Smooth muscle cell (in vitro differentiated cells): Measurements from ENCODE around the gene EARS2. TPM values are rescaled to one million over a fixed set of nuclear protein-coding genes. Genes with fewer than 3 reads are reported as not detected.

ENCODE experiments used
- DNase-seq: peaks from one replicate; lab custom pipeline; 2025; ENCODE audit not compliant: unreplicated experiment; lab: John Stamatoyannopoulos, UW
- H2AFZ ChIP-seq: fragments of 200-600 bp; sonication (generic); 2 replicates; pipeline ENCODE4 v1.6.0; 2016; ENCODE audit warnings: antibody characterized with exemption, low read depth, mild to moderate bottlenecking
- H3F3A ChIP-seq: fragments of 200-600 bp; sonication (generic); 2 replicates; pipeline ENCODE4 v1.6.0; 2017; ENCODE audit warnings: antibody characterized with exemption, low read depth
- H3K27ac ChIP-seq: fragments of 200-600 bp; sonication (generic); 2 replicates; pipeline ENCODE4 v1.5.1; 2016; ENCODE audit warnings: low read depth, mild to moderate bottlenecking
- H3K27me3 ChIP-seq: fragments of 200-600 bp; sonication (generic); 2 replicates; pipeline ENCODE4 v1.6.1; 2016; ENCODE audit warnings: low read depth, mild to moderate bottlenecking
- H3K36me3 ChIP-seq: fragments of 200-600 bp; sonication (generic); 2 replicates; pipeline ENCODE4 v1.5.1; 2016; ENCODE audit warnings: low read depth
- H3K4me1 ChIP-seq: fragments of 200-600 bp; sonication (generic); 2 replicates; pipeline ENCODE4 v1.5.1; 2016; ENCODE audit warnings: low read depth
- H3K4me2 ChIP-seq: fragments of 200-600 bp; sonication (generic); 2 replicates; pipeline ENCODE4 v1.6.0; 2016; ENCODE audit warnings: mild to moderate bottlenecking
- H3K4me3 ChIP-seq: fragments of 200-600 bp; sonication (generic); 2 replicates; pipeline ENCODE4 v1.5.1; 2016; ENCODE audit warnings: mild to moderate bottlenecking
- H3K79me2 ChIP-seq: fragments of 200-600 bp; sonication (generic); 2 replicates; pipeline ENCODE4 v1.6.0; 2016; ENCODE audit warnings: low read depth, mild to moderate bottlenecking
- H3K9ac ChIP-seq: fragments of 200-600 bp; sonication (generic); 2 replicates; pipeline ENCODE4 v1.6.0; 2016; ENCODE audit warnings: low read depth
- H3K9me3 ChIP-seq: fragments of 200-600 bp; sonication (generic); replicated peaks from 2 replicates; pipeline ENCODE4 v1.5.1; 2016; ENCODE audit warnings: low read depth
- H4K20me1 ChIP-seq: fragments of 200-600 bp; sonication (generic); 2 replicates; pipeline ENCODE4 v1.6.0; 2016; ENCODE audit warnings: low read depth
- CTCF ChIP-seq: fragments of 200-600 bp; sonication (generic); IDR thresholded peaks from 2 replicates; pipeline ENCODE4 v1.5.1; 2017; ENCODE audit warnings: borderline replicate concordance, mild to moderate bottlenecking, antibody characterized with exemption; ENCODE audit not compliant: insufficient read depth, poor library complexity, severe bottlenecking
- WGBS: methylation state at CpG from one replicate; pipeline ENCODE4 v1.1.7; 2016; ENCODE audit warnings: low lambda C conversion rate; 5-methylcytosine and 5-hydroxymethylcytosine counted together
- polyA plus RNA-seq: library from polyadenylated mRNA; unstranded; fragments of >200 nt; fragmentation: Nextera tagmentation; extraction: Ambion mirVana; gene quantifications from 2 replicates; pipeline ENCODE4 v1.2.1, GENCODE V29; 2016
- total RNA-seq: library from RNA; depleted of rRNA; stranded (reverse); fragments of >200 nt; gene quantifications from 2 replicates; pipeline ENCODE4 v1.2.3, GENCODE V29; 2014

EARS2 gene
- total and polyA plus RNA-seq, 2 experiments from 2014 or later: 13.0 to 32.8 TPM

- no peak for DNase-seq
- Histone ChIP-seq H3K4me1 (no peaks in the 10 kb centered on the region), H3K9ac (no peak overlapping the region), H3K4me3 (no peak overlapping the region), H2AFZ (no peak overlapping the region), H3K4me2 (no peak overlapping the region), H3F3A (peaks cover 9% of the 10 kb centered on the region), H3K27ac (no peak overlapping the region), H3K36me3 (peaks cover 5% of the 10 kb centered on the region), H4K20me1 (peaks cover 10% of the 10 kb centered on the region), H3K9me3 (no peaks in the 10 kb centered on the region), H3K27me3 (no peaks in the 10 kb centered on the region), H3K79me2 (no peaks in the 10 kb centered on the region)
- whole genome bisulfite sequencing: 96% methylated on average over 5 of the region's 5 CpGs
- no peak for TF ChIP-seq CTCF
Measured at GRCh38 chr16:23573817-23574216, 16.7 kb upstream of the EARS2 start.

GRCh38 chr16:23572394-23572793 is 15.2 kb upstream of the EARS2 start:
- Histone ChIP-seq H3K4me1 (no peaks in the 10 kb centered on the region), H3K4me3 (no peak overlapping the region), H4K20me1 (peaks cover 10% of the 10 kb centered on the region), H3K9me3 (no peaks in the 10 kb centered on the region), H3K9ac (no peak overlapping the region), H2AFZ (no peak overlapping the region), H3K27ac (no peak overlapping the region), H3K79me2 (no peaks in the 10 kb centered on the region), H3F3A (no peaks in the 10 kb centered on the region), H3K36me3 (peaks cover 6% of the 10 kb centered on the region), H3K27me3 (no peaks in the 10 kb centered on the region), H3K4me2 (no peak overlapping the region)
- DNase-seq: no peak
- 98% methylated on average over 9 of the region's 9 CpGs for WGBS
- TF ChIP-seq CTCF: no peak

- no peaks in the 10 kb centered on the region for H3K79me2 ChIP-seq
- no peak overlapping the region for H3K4me2 ChIP-seq
- TF ChIP-seq CTCF: no peak
- H3K27ac ChIP-seq: no peak overlapping the region
- no peak overlapping the region for H3K4me3 ChIP-seq
- H3F3A ChIP-seq: no peaks in the 10 kb centered on the region
- peaks cover 9% of the 10 kb centered on the region for H3K36me3 ChIP-seq
- no peak overlapping the region for H2AFZ ChIP-seq
- no peaks in the 10 kb centered on the region for H3K4me1 ChIP-seq
- no peak overlapping the region for H3K9ac ChIP-seq
- WGBS: 98% methylated on average over 5 of the region's 5 CpGs
- no peaks in the 10 kb centered on the region for H3K9me3 ChIP-seq
- peaks cover 10% of the 10 kb centered on the region for H4K20me1 ChIP-seq
- DNase-seq: no peak
- no peaks in the 10 kb centered on the region for H3K27me3 ChIP-seq
Measured at GRCh38 chr16:23571895-23572294, 14.7 kb upstream of the EARS2 start.

GRCh38 chr16:23570992-23571632 is 14.0 kb upstream of the EARS2 start:
- no peaks in the 10 kb centered on the region for H3K79me2 ChIP-seq
- 96% methylated on average over 8 of the region's 8 CpGs for WGBS
- peaks cover 10% of the 10 kb centered on the region for H4K20me1 ChIP-seq
- DNase-seq: no peak
- H3K9ac ChIP-seq: no peak overlapping the region
- no peaks in the 10 kb centered on the region for H3F3A ChIP-seq
- no peak overlapping the region for H3K27ac ChIP-seq
- no peak for TF ChIP-seq CTCF
- no peak overlapping the region for H3K4me2 ChIP-seq
- H3K4me3 ChIP-seq: no peak overlapping the region
- no peaks in the 10 kb centered on the region for H3K27me3 ChIP-seq
- peaks cover 12% of the 10 kb centered on the region for H3K36me3 ChIP-seq
- no peaks in the 10 kb centered on the region for H3K4me1 ChIP-seq
- H2AFZ ChIP-seq: no peak overlapping the region
- no peaks in the 10 kb centered on the region for H3K9me3 ChIP-seq
